Measurements from ENCODE around the gene DHRS2.

DNA sequence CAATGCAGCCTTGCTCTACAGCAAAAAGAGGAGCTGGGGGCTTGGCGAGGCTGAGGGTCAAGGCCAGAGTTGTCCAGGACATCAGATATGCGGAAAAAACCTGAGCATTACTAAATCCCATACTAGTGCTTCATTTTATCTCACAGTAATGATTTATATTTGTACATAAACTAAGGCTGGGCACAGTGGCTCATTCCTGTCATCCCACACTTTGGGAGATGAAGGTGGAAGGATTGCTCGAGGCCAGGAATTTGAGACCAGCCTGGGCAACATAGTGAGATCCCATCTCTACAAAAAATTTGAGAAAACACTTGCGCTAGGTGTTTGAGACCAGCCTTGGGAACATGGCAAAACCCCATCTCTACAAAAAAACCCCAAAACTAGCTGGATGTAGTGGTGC is 46.0 kb upstream of the DHRS2 start:
- no peak for TF ChIP-seq EED (IDR thresholded peaks at IDR 0.05; ENCODE audit: low read depth)
- TF ChIP-seq POLR2A (IDR thresholded peaks at IDR 0.05; ENCODE audit: low read depth, low read length): no peak
- no peak for TF ChIP-seq MTA2 (IDR thresholded peaks at IDR 0.05; ENCODE audit: low read depth)
- TF ChIP-seq POLR2AphosphoS5 (IDR thresholded peaks at IDR 0.05; ENCODE audit: low read length): no peak
- no peak for TF ChIP-seq MTA3 (IDR thresholded peaks at IDR 0.05; ENCODE audit: borderline replicate concordance, low read length)
- no peak for TF ChIP-seq FOS (IDR thresholded peaks at IDR 0.05; ENCODE audit: borderline replicate concordance, extremely low read depth, insufficient read length)
- no peak for TF ChIP-seq MAX (IDR thresholded peaks at IDR 0.05; ENCODE audit: low read depth, low read length)

Data from GM12878 (cell line).